Skin of body (tissue), 2 donors: Measurements from ENCODE around the gene COL11A1. TPM values are rescaled to one million over a fixed set of nuclear protein-coding genes. Genes with fewer than 3 reads are reported as not detected.
"Not testable (repeated sequence)": the region's sequence is repeated elsewhere in the genome, so short reads cannot be mapped to it uniquely, and the experiment has no call there.

Experiments used
- DNase-seq: peaks from one replicate; lab custom pipeline; 2025; lab: John Stamatoyannopoulos, UW
- total RNA-seq: library from RNA; depleted of rRNA; stranded (reverse); fragments of >200 nt; gene quantifications from one replicate; pipeline ENCODE4 v1.2.3, GENCODE V29; 2014

Gene COL11A1
- total RNA-seq, 1 donor from 2014 or later = 24.6 TPM

GRCh38 chr1:102837551-102837950 lies 270.8 kb downstream of the COL11A1 start:
- DNase-seq = no peak

DNA sequence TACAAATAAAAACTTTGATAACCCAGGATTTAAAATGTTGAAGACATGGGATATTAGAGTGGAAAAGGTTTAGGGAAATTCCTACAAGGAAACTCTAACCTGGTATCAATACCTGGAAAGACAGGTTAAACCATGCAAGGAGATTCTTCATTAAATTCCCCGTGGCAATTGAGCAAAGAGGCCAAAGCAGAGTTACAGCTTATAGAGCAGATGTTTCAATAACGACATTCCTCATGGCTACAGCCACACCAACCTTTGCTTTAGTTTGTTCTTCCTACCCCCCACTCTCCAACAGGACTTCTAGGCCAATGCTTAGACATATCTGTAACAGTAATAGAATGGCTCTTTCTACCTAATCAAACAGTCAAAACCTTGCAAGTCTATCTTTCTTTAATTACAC lies 271.3 kb downstream of the COL11A1 start:
- no peak for DNase-seq

- DNase-seq = no peak
These were observed 273.5 kb downstream of the COL11A1 start for GRCh38 chr1:102834688-102835320.

- DNase-seq = no peak
These were observed 275.2 kb downstream of the COL11A1 start for GRCh38 chr1:102833151-102833550.

DNA sequence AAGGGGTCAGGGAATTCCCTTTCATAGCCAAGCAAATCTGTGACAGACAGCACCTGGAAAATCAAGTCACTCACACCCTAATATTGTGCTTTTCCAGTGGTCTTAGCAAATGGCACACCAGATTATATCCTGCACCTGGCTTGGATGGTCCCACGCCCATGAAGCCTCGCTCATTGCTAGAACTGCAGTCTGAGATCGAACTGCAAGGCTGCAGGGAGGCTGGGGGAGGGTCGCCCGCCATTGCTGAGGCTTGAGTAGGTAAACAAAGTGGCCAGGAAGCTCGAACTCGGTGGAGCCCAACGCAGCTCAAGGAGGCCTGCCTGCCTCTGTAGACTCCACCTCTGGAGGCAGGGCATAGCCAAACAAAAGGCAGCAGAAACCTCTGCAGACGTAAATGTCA lies 281.6 kb downstream of the COL11A1 start:
- not testable (repeated sequence) for DNase-seq
